ENCODE data around the gene TRIO. TPM values are rescaled to one million over a fixed set of nuclear protein-coding genes. Genes with fewer than 3 reads are reported as not detected.

The TRIO gene
- polyA plus RNA-seq, 1 experiment: 176 TPM

- CTCF ChIA-PET: interaction anchor here (1.1 kb wide), 1 partner anchor 12 kb away, joined by 3 read pairs; no protein-coding TSS in a partner anchor
- H3K36me3 ChIP-seq (ENCODE audit: control insufficient read depth, insufficient read depth, low read length): peaks cover 19% of the 10 kb centered on the region
- POLR2A ChIA-PET: no interaction called here
These were observed 264.6 kb downstream of the TRIO start for GRCh38 chr5:14407746-14408175.

DNA sequence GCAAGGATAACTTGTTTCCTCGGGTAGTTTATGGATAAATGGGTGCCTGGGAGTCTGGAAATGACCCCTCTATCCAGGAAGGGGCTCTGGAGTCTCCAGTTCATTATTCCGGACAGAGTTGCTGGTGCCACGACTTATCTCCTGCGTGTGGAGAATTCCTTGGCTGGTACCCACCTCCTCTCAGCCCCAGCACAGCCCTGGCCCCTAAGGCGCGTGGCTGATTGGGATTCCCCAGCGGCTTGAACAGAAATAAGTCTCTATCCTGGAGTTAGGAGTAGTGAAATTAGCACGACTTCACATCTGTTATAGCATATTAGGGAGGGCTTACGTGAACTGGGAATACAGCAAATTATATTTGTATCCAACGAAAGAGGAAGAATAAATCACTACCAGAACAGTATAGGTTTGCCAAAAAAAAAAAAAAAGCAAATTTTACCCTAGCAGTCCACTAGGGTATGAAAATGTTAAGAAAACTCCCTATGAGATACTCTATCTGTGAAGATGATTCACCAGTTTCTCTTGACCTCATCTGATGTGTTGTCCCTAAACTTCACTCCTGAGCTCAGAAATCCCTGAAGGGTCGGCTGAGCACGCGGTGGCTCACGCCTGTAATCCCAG lies 265.9 kb downstream of the TRIO start:
- CTCF ChIA-PET: interaction anchor here (0.6 kb wide), 2 partner anchors 13 to 419 kb away, joined by 4 to 5 read pairs; no protein-coding TSS in a partner anchor
- Histone ChIP-seq H3K4me3 (ENCODE audit: low read depth, low read length) (no peak overlapping the region), H3K27me3 (ENCODE audit: control insufficient read depth, insufficient read depth, low read length) (no peaks in the 10 kb centered on the region), H3K36me3 (ENCODE audit: control insufficient read depth, insufficient read depth, low read length) (peaks cover 20% of the 10 kb centered on the region)
- TF ChIP-seq, protein P1, sequence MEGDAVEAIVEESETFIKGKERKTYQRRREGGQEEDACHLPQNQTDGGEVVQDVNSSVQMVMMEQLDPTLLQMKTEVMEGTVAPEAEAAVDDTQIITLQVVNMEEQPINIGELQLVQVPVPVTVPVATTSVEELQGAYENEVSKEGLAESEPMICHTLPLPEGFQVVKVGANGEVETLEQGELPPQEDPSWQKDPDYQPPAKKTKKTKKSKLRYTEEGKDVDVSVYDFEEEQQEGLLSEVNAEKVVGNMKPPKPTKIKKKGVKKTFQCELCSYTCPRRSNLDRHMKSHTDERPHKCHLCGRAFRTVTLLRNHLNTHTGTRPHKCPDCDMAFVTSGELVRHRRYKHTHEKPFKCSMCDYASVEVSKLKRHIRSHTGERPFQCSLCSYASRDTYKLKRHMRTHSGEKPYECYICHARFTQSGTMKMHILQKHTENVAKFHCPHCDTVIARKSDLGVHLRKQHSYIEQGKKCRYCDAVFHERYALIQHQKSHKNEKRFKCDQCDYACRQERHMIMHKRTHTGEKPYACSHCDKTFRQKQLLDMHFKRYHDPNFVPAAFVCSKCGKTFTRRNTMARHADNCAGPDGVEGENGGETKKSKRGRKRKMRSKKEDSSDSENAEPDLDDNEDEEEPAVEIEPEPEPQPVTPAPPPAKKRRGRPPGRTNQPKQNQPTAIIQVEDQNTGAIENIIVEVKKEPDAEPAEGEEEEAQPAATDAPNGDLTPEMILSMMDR (IDR thresholded peaks at IDR 0.05; ENCODE audit: insufficient read depth, low read depth, low read length): peak; percentile 19; the same call in 1 of the 2 replicates
- DNase-seq (ENCODE audit: low read depth): no peak
- POLR2A ChIA-PET: no interaction called here

More at GRCh38 chr5:14407746-14408175, 264.6 kb downstream of the TRIO start:
- TF ChIP-seq, protein P1 (IDR thresholded peaks at IDR 0.05; ENCODE audit: insufficient read depth, low read depth, low read length): no peak
- no peak for DNase-seq (ENCODE audit: low read depth)
- Histone ChIP-seq H3K27me3 (ENCODE audit: control insufficient read depth, insufficient read depth, low read length) (no peaks in the 10 kb centered on the region), H3K4me3 (ENCODE audit: low read depth, low read length) (no peak overlapping the region)

DNA sequence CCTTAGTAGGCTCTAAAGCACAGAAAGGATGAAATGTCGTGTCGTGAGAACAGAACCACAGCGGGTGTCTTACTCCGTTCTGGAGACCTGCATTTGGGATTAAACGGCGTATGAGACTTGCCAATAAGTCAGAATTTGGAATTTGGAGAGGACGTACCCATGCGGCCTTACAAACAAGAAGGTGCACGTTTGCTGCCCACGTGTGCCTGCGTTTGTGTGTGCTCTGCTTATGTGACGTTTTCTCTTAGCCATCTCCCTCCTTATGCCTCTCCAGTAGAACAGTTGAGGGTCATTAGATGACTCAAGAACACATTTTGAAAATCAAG lies 266.9 kb downstream of the TRIO start:
- ChIA-PET CTCF (no interaction called here), POLR2A (no interaction called here)
- TF ChIP-seq, protein P1 (IDR thresholded peaks at IDR 0.05; ENCODE audit: insufficient read depth, low read depth, low read length): no peak
- Histone ChIP-seq H3K36me3 (ENCODE audit: control insufficient read depth, insufficient read depth, low read length) (peaks cover 23% of the 10 kb centered on the region), H3K27me3 (ENCODE audit: control insufficient read depth, insufficient read depth, low read length) (no peaks in the 10 kb centered on the region), H3K4me3 (ENCODE audit: low read depth, low read length) (no peak overlapping the region)
- no peak for DNase-seq (ENCODE audit: low read depth)

GRCh38 chr5:14410394-14411201 lies 267.5 kb downstream of the TRIO start:
- ChIA-PET CTCF (interaction anchor here (0.6 to 1.9 kb wide), 2 partner anchors 12 to 238 kb away, joined by 3 to 6 read pairs; no protein-coding TSS in a partner anchor), POLR2A (no interaction called here)
- Histone ChIP-seq H3K27me3 (ENCODE audit: control insufficient read depth, insufficient read depth, low read length) (no peaks in the 10 kb centered on the region), H3K36me3 (ENCODE audit: control insufficient read depth, insufficient read depth, low read length) (peaks cover 23% of the 10 kb centered on the region), H3K4me3 (ENCODE audit: low read depth, low read length) (no peak overlapping the region)
- DNase-seq (ENCODE audit: low read depth): no peak
- TF ChIP-seq, protein P1 (IDR thresholded peaks at IDR 0.05; ENCODE audit: insufficient read depth, low read depth, low read length): no peak

- Histone ChIP-seq H3K36me3 (ENCODE audit: control insufficient read depth, insufficient read depth, low read length) (peaks cover 21% of the 10 kb centered on the region), H3K4me3 (ENCODE audit: low read depth, low read length) (no peak overlapping the region), H3K27me3 (ENCODE audit: control insufficient read depth, insufficient read depth, low read length) (no peaks in the 10 kb centered on the region)
- TF ChIP-seq, protein P1 (IDR thresholded peaks at IDR 0.05; ENCODE audit: insufficient read depth, low read depth, low read length): no peak
- DNase-seq (ENCODE audit: low read depth): no peak
- ChIA-PET CTCF (interaction anchor here (0.6 to 1.9 kb wide), 2 partner anchors 11 to 237 kb away, joined by 3 to 6 read pairs; no protein-coding TSS in a partner anchor), POLR2A (no interaction called here)
These were observed 268.1 kb downstream of the TRIO start for GRCh38 chr5:14411216-14411615.

Measured in BJ (cell line).